Measurements from ENCODE around the gene UBQLN4.
A peak's percentile ranks its signal among the peaks of the same experiment; 100 is the strongest.

UBQLN4 gene

GRCh38 chr1:156014829-156015228 lies 38.8 kb downstream of the UBQLN4 start:
- DNase-seq (ENCODE audit: low read depth) = no peak

GRCh38 chr1:156012051-156012817 lies 41.4 kb downstream of the UBQLN4 start:
- no peak for DNase-seq (ENCODE audit: low read depth)

- no peak for DNase-seq (ENCODE audit: low read depth)
These were observed 44.2 kb downstream of the UBQLN4 start for GRCh38 chr1:156009404-156009803.

- no peak for DNase-seq (ENCODE audit: low read depth)
These were observed 46.8 kb downstream of the UBQLN4 start for GRCh38 chr1:156006666-156007376.

- no peak for DNase-seq (ENCODE audit: low read depth)
These were observed 48.6 kb downstream of the UBQLN4 start for GRCh38 chr1:156004843-156005584.

- DNase-seq (ENCODE audit: low read depth) = no peak
These were observed 49.7 kb downstream of the UBQLN4 start for GRCh38 chr1:156003923-156004188.

GRCh38 chr1:156002188-156002911 lies 51.2 kb downstream of the UBQLN4 start:
- DNase-seq (ENCODE audit: low read depth) = no peak

GRCh38 chr1:156001662-156002171 lies 51.9 kb downstream of the UBQLN4 start:
- no peak for DNase-seq (ENCODE audit: low read depth)

GRCh38 chr1:156001021-156001661 lies 52.5 kb downstream of the UBQLN4 start:
- no peak for DNase-seq (ENCODE audit: low read depth)

GRCh38 chr1:155999964-156000363 lies 53.6 kb downstream of the UBQLN4 start:
- DNase-seq (ENCODE audit: low read depth) = no peak

- no peak for DNase-seq (ENCODE audit: low read depth)
These were observed 57.4 kb downstream of the UBQLN4 start for GRCh38 chr1:155996166-155996565.

GRCh38 chr1:155993595-155993994 lies 60.0 kb downstream of the UBQLN4 start:
- no peak for DNase-seq (ENCODE audit: low read depth)

GRCh38 chr1:155990005-155990739 lies 63.4 kb downstream of the UBQLN4 start:
- DNase-seq (ENCODE audit: low read depth) = no peak

GRCh38 chr1:155989242-155990004 lies 64.2 kb downstream of the UBQLN4 start:
- DNase-seq (ENCODE audit: low read depth) = peak; percentile 62

Data from stimulated activated CD8-positive, alpha-beta memory T cell treated with anti-CD3 and anti-CD28 coated beads, Interleukin-12 subunit alpha, Interleukin-12 subunit beta, amount 100 ng/mL, for 1 hour (primary cell).